Brain pericyte (primary cell): ENCODE data around the gene RYR3.

Source experiments
- DNase-seq: peaks from one replicate; pipeline ENCODE4 v3.0.0-alpha.2; 2012; ENCODE audit warnings: low read depth, low spot score

RYR3 gene

DNA sequence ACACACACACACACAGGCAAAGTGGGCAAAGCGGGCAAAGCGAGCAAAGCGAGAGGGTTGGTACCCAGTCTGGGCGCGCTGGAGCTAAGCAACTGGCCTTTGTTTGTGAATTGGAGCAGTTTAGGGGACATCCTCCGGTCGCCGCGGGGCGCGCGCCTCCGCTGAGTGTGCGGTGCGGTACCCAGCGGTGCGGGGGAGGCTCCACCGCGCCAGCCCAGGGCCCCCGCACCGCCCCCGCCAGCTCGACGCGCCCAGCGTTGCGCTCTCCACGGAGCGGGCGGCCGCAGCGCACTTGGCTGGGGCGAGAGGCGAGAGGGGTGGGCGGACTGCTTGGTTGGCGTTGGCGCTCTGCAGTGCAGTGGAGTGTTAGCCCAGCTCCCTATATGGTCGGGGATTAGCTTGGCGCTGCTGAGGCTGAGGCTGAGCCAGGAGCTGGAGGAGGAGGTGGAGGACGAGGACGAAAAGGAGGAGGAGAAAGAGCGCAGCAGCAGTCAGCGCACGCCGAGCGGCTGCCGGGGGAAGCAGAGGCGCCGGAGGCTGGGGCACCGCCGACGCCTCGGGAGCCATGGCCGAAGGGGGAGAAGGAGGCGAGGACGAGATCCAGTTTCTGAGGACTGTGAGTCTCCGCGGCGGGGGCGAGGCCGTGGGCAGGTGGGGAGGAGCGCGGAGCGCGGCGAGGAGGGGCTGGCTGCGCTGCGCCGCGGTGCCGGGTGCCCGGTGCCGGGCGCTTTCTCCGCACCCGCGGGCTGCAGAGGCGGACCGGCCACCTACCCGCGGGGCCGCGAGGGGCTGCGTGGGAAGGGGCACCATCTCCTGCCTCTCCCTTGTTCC, at the start of gene RYR3:
RYR3 (plus strand) TSS at position 487 of the 831 bp plus-strand sequence; CDS start at position 566, 79 bp downstream.
- no peak for DNase-seq

DNA sequence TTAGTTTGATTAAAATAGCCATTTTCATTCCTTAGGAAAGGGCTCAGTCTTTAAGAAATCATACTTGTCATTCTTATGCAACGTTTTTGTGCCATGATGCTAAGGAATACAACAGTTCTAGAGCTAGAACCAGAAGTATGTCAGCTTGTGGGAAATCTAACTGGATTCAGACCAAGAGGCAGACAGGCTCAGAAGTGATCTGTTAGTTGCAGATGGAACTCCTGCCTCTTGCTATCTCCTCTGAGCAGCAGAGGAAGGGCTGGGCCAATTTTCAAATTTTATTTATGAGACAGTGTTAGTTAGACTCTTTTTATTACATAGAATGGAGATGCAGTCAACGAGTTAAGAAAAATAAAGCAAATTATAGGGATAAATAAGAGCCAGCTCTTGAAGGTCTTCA, 48.5 kb upstream of the RYR3 start:
- no peak for DNase-seq

GRCh38 chr15:33277689-33278088, 33.1 kb upstream of the RYR3 start:
- DNase-seq, result no peak

- peak; percentile 63 for DNase-seq
Measured at GRCh38 chr15:33278816-33279612, 31.8 kb upstream of the RYR3 start.

- no peak for DNase-seq
Measured at GRCh38 chr15:33279613-33280205, 31.1 kb upstream of the RYR3 start.

GRCh38 chr15:33282226-33283020, 28.3 kb upstream of the RYR3 start:
- DNase-seq, result no peak

- DNase-seq, result no peak
Measured at GRCh38 chr15:33283576-33283975, 27.2 kb upstream of the RYR3 start.

DNA sequence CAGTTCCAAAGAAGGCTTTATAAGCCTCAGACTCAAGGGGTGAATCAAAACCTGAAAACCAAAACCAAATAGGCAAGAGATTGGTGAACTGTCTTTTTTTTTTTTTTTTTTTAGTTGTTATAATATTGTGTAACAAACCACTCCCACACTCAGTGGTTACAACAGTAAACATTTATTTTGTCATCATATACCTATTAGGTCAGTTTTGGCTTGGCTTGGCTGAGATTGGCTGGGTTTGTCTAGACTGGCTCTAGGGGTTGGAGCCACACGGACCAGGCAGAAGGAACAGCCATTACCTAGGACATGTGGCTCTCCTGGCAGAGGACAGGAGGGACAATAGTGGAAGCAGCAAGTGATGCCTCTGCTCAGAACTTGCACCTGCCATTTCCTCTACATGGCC, 26.4 kb upstream of the RYR3 start:
- DNase-seq, result no peak

DNA sequence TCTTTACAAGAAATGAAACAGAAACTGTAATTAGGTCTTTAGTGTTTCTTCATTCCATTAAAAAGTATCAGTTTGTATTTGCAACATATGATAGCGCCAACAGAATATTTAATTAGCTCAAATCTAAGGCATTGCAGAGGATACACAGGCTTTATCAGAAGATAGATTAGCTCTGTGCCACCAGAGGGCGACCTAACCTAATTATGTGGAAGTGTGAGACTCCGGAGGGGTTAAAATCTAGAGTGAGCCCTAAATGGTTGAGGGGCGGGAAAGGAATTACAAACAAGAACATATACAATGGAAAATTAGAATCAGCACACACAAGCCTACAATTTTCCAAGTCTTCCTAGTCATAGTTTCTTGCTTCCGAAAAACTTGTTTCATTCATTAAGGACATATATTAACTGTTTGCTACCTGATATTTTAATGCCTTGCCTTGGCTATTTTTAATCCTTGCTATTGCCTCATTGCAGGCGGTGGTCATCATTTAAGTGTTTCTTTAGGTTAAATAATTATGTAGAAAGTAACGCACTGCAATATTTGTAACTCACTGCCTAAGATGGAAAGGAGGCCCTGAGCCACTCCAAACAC, 18.0 kb upstream of the RYR3 start:
- no peak for DNase-seq

DNA sequence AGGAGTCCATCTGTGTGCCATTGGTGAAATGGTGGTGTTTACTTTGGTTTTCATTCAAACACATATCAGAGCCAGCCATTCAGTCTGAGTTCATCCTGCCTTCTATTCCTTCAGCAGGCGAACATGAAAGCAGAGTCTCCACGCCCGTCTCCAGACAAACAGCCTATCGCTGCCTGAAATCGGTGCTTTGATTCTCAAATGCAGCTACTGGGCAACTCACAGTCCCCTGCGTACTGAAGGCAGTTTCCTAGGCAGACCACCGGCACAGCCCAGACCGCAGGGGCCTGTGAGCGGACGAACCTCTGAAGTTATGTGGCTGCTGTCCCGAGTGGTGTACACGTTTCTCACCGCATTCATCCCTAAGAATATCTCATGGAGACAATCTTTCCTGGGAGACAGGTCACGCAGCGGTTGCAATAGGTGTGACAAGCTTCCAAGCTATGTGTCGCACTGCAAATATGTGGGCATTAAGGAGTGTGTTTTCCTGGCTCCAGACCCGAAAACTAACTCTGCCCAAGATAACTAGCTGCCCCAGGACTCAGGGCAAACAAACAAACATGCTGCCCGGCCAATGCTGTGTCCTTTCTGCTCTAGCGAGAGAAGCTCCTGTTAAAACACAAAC, 16.9 kb upstream of the RYR3 start:
- DNase-seq, result no peak

DNA sequence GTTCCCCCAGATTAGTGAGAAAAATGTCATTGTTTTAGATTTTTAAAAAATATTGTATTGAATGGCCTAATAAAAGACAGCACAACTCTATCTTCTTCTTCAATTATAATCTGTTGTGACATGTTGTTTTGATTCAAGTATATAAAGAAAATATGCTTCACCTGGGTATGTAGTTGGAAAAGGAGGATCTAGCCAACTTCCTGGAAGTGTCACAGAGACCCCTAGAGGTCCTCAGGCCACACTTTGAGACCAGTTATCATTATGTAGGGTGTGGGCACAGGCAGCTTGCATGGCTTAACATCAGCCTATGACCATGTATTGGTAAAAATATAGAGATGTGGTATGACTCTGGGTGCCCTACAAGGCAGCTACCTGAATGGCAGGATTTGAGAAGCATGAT, 14.7 kb upstream of the RYR3 start:
- DNase-seq, result no peak

GRCh38 chr15:33296856-33297255, 13.9 kb upstream of the RYR3 start:
- DNase-seq, result no peak

GRCh38 chr15:33298631-33299030, 12.1 kb upstream of the RYR3 start:
- DNase-seq, result no peak

DNA sequence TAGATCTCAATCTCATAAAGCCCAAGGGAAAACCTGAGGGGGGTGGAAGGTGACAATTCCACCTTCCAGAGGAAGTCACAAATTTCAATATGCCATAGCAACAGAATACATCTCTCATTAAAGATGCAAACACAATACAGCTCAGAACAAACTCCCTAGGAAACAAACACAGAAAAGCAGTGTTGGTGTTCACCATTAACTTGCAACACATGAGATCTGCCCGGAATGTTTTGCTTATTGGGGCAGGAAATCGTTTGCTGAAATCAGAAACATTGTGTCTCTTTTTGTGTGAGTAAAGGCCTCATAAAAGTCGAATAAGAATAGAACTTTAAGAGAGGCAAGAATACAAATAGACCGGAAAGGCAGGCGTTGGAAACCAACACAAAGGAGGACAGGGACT, 5.8 kb upstream of the RYR3 start:
- DNase-seq, result no peak

- DNase-seq, result no peak
Measured at GRCh38 chr15:33309602-33310276, 1.0 kb upstream of the RYR3 start.

DNA sequence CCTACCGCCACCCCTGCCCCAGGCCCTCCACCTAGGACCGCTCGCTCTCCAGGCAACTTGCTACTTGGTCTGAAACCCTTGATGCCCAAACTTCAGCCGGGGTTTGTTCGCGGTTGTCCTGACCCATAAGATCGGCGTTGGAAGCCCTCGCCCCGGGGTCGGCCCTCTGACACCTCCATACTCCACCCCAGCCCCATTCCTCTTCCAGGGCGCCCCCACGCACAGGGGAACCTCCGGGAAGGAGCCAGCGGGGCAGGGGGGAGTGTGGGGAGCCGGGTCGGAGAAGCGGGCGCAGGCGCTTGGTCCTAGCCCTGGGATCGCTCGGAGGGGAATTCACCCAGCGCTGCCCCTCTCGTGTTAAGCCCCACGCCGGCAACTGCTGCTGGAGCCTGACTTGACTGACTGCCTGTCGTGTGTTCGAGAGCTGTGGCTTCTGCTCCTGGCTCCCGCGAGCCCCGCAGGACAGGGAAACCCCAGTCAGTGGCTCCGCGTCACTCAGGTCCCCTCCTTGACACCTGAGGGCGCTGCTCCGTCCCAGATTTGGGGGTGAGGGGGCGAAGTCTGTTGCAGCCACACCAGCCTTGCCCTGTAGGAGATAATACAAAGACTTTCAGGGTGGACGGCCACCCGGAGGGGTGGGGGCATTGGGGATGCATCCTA, 675 bp downstream of the RYR3 start:
- DNase-seq, result no peak

GRCh38 chr15:33313491-33313890, 2.7 kb downstream of the RYR3 start:
- DNase-seq, result no peak

GRCh38 chr15:33314069-33314468, 3.3 kb downstream of the RYR3 start:
- no peak for DNase-seq

DNA sequence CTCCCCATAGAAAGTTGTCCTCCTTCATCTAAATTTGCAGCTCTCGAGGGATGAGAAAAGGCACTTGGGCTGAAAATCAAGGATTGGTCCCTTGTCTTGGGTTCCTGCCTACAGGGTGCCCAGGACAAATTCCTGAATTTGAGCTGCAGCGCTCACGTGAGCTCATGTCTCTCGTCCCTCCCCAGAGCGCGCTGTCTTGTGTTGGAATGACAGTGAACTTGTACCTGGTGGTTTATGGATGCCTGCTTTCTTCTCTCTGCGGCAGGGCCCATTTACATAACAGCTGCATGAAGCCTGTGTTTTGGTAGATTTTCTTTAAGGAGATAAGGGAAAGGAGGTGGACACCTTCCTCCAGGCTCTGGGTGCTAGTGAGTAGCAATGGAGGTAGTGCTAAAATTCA, 4.3 kb downstream of the RYR3 start:
- DNase-seq, result no peak

- no peak for DNase-seq
Measured at GRCh38 chr15:33317896-33318295, 7.1 kb downstream of the RYR3 start.
